HepG2 (cell line): ENCODE results near the gene P3H2. TPM values are rescaled to one million over a fixed set of nuclear protein-coding genes. Genes with fewer than 3 reads are reported as not detected.

Experiments
- ATAC-seq: fragments of 200-7000 bp; cut with Tn5 transposase; 3 replicates; pipeline ENCODE4 v1.9.1; 2020; ENCODE audit warnings: mild to moderate bottlenecking, moderate library complexity
- BruUV-seq: library from RNA; stranded (reverse); fragments of 400-500 nt; replicated peaks from 2 replicates; lab custom pipeline; 2021; lab: Mats Ljungman, UMichigan
- CTCF ChIA-PET: fragments of 300-600 bp; formaldehyde crosslinking; extraction: SDS; loops from one replicate; lab custom pipeline; 2021; ENCODE audit warnings: low total read pairs, inconsistent platforms, low intra/inter-chr PET ratio; lab: Yijun Ruan, JAX
- POLR2A ChIA-PET: fragments of 350-600 bp; sonication (Branson Sonifier 250); formaldehyde crosslinking; loops from one replicate; lab custom pipeline; 2020; ENCODE audit warnings: antibody characterized with exemption, inconsistent platforms; lab: Yijun Ruan, JAX
- DNase-seq: peaks from one replicate; pipeline ENCODE4 v3.0.0-alpha.2; 2015; ENCODE audit warnings: low spot score
- FAIRE-seq: peaks from 3 replicates; lab custom pipeline; 2011; peaks lifted over from hg19 to GRCh38; lab: Jason Lieb, UNC
- H2AFZ ChIP-seq: one replicate; pipeline ENCODE4 v1.6.1; 2011; ENCODE audit warnings: low read length, inconsistent platforms
- H3K27ac ChIP-seq: fragments of 300-600 bp; 3 replicates; pipeline ENCODE4 v1.8.0; 2011; ENCODE audit warnings: mixed run types, mild to moderate bottlenecking, mixed read lengths, low read length, inconsistent platforms; ENCODE audit not compliant: insufficient read depth; ENCODE audit errors: extremely low read length
- H3K27me3 ChIP-seq, 2 experiments: fragments of 200-600 bp in 1 of 2; 2 replicates in 1 of 2; 3 replicates in 1 of 2; pipeline versions ENCODE4 v1.6.0 to v1.8.0; 2011; ENCODE audit warnings: low read length in 2 of 2, mild to moderate bottlenecking in 2 of 2, moderate library complexity in 2 of 2, inconsistent platforms in 1 of 2; ENCODE audit not compliant: insufficient read depth in 2 of 2, control insufficient read depth in 1 of 2
- H3K36me3 ChIP-seq, 2 experiments: fragments of 200-600 bp in 1 of 2; replicated peaks in 1 of 2; 2 replicates in 1 of 2; 3 replicates in 1 of 2; pipeline versions ENCODE4 v1.5.1 to v1.8.0; 2011; ENCODE audit warnings: low read length in 2 of 2, inconsistent platforms in 1 of 2; ENCODE audit not compliant: insufficient read depth in 2 of 2, control insufficient read depth in 1 of 2
- H3K4me1 ChIP-seq: 2 replicates; pipeline ENCODE4 v1.5.1; 2012; ENCODE audit warnings: low read length, inconsistent platforms; ENCODE audit not compliant: insufficient read depth
- H3K4me2 ChIP-seq: 2 replicates; pipeline ENCODE4 v1.6.0; 2011; ENCODE audit warnings: low read depth, low read length, inconsistent platforms
- H3K4me3 ChIP-seq, 3 experiments: fragments of 200-600 bp in 1 of 3; sonication (generic), shearing (Covaris generic) in 1 of 3; replicated peaks in 1 of 3; 2 replicates each; pipeline ENCODE4 v1.5.1; 2011 to 2016; ENCODE audit warnings: low read length in 3 of 3, inconsistent platforms in 2 of 3, low read depth in 2 of 3, mild to moderate bottlenecking in 2 of 3, control low read depth in 1 of 3, mixed read lengths in 1 of 3; ENCODE audit not compliant: insufficient read depth in 1 of 3
- H3K79me2 ChIP-seq: one replicate; pipeline ENCODE4 v1.6.1; 2011; ENCODE audit warnings: low read length, inconsistent platforms; ENCODE audit not compliant: insufficient read depth
- H3K9ac ChIP-seq: 2 replicates; pipeline ENCODE4 v1.6.0; 2011; ENCODE audit warnings: mild to moderate bottlenecking, low read depth, low read length, inconsistent platforms; ENCODE audit not compliant: insufficient read depth
- H3K9me3 ChIP-seq: 2 replicates; pipeline ENCODE4 v1.5.1; 2012; ENCODE audit warnings: mild to moderate bottlenecking, low read length
- H4K20me1 ChIP-seq: 2 replicates; pipeline ENCODE4 v1.6.0; 2011; ENCODE audit warnings: inconsistent platforms, mild to moderate bottlenecking, low read length, moderate library complexity; ENCODE audit not compliant: insufficient read depth
- ATAD3A ChIP-seq: sonication (generic); formaldehyde crosslinking; IDR thresholded peaks from 2 replicates; pipeline ENCODE4 v1.4.0; 2020; ENCODE audit warnings: missing genetic modification reagents
- BHLHE40 ChIP-seq: IDR thresholded peaks from 2 replicates; pipeline ENCODE4 v1.6.1; 2011; ENCODE audit warnings: low read length, improper control_type of control experiment
- PAF1 ChIP-seq: IDR thresholded peaks from 2 replicates; pipeline ENCODE4 v1.6.1; 2016; ENCODE audit warnings: missing genetic modification reagents, missing compliant biosample characterization
- SNRNP70 ChIP-seq: fragments of 200-400 bp; formaldehyde crosslinking; IDR thresholded peaks from 2 replicates; pipeline ENCODE4 v1.6.1; 2017; ENCODE audit warnings: mild to moderate bottlenecking, low read depth, low read length, moderate library complexity
- ZNF33A ChIP-seq: sonication (generic); formaldehyde crosslinking; IDR thresholded peaks from 2 replicates; pipeline ENCODE4 v1.5.1; 2020; ENCODE audit warnings: missing genetic modification reagents, mild to moderate bottlenecking, moderate library complexity, borderline replicate concordance
- ZNF7 ChIP-seq: IDR thresholded peaks from 2 replicates; pipeline ENCODE4 v1.6.1; 2016; ENCODE audit warnings: missing biosample characterization, missing genetic modification reagents
- ZNF83 ChIP-seq: sonication (generic); formaldehyde crosslinking; IDR thresholded peaks from 2 replicates; pipeline ENCODE4 v1.4.0; 2020; ENCODE audit warnings: missing genetic modification reagents, mild to moderate bottlenecking, borderline replicate concordance
- ZNF891 ChIP-seq: sonication (generic); formaldehyde crosslinking; IDR thresholded peaks from 2 replicates; pipeline ENCODE4 v1.5.0; 2020; ENCODE audit warnings: mild to moderate bottlenecking, missing genetic modification reagents
- WGBS: methylation state at CpG from one replicate; pipeline ENCODE4 v1.1.6; 2017; ENCODE audit warnings: low lambda C conversion rate; 5-methylcytosine and 5-hydroxymethylcytosine counted together
- in situ Hi-C: cut with HindIII; loops from 2 replicates; pipeline ENCODE4 v1.10.0; 2017; ENCODE audit warnings: low pct_unique_long_range_greater_than_20kb; ENCODE audit not compliant: extremely low pct_ligation_motif_present
- intact Hi-C: fragments of 100-400 bp; cut with micrococcal nuclease; formaldehyde crosslinking; loops from one replicate; pipeline ENCODE4 v1.10.0; 2022; ENCODE audit not compliant: unreplicated experiment
- polyA plus RNA-seq, 8 experiments: library from polyadenylated mRNA; depleted of rRNA in 3 of 8; stranded (reverse) in 7 of 8; unstranded in 1 of 8; fragments of >200 nt; fragmentation: Illumina TruSeq in 4 of 8; extraction: Trizol in 4 of 8; gene quantifications; 2 replicates each; pipeline versions ENCODE4 v1.2.1 to v1.2.3, GENCODE V29; 2011 to 2016; ENCODE audit warnings: low read depth in 4 of 8, missing spikeins in 1 of 8, mixed read lengths in 1 of 8; ENCODE audit not compliant: insufficient read depth in 1 of 8
- total RNA-seq, 5 experiments: library from RNA; depleted of rRNA; stranded (reverse); fragments of >200 nt; fragmentation: Illumina TruSeq; extraction: Trizol; gene quantifications; 2 replicates each; pipeline ENCODE4 v1.2.3, GENCODE V29; 2016; ENCODE audit warnings: low read depth in 1 of 5
- TF ChIP-seq, protein P1 (sequence below): fragments of 450-650 bp; IDR thresholded peaks from 2 replicates; pipeline ENCODE4 v1.6.1; 2016
- TF ChIP-seq, protein P2 (sequence below): sonication (generic); formaldehyde crosslinking; IDR thresholded peaks from 2 replicates; pipeline ENCODE4 v1.4.0; 2020; ENCODE audit warnings: low read depth, missing genetic modification reagents

The P3H2 gene
- total and polyA plus RNA-seq, 2 of the 13 experiments (the other 11 are each of a cell fraction or from before 2014, with no cell fraction given) = not detected

DNA sequence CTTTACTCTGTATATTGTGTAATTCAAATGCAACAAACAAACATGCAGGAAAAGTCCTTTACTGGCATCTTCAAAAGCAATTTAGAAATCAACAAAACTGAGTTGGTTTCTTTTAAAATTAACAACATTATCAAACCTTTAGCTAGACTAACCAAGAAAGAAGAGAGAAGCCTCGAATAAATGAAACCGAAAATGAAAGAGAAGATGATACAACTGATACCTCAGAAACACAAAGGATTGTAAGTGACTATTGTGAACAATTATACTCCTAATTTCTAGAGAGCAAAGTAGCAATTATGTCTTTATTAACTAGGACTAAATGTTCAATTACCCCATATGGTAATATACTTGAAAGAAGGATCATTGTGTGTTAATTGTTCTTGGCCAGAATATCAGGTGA is 49.2 kb upstream of the P3H2 start (continued):
- TF ChIP-seq ZNF83 (CRISPR knock-in tag) (no peak), PAF1 (CRISPR knock-in tag) (no peak), SNRNP70 (no peak), ZNF7 (CRISPR knock-in tag) (no peak)
- TF ChIP-seq, protein P1, sequence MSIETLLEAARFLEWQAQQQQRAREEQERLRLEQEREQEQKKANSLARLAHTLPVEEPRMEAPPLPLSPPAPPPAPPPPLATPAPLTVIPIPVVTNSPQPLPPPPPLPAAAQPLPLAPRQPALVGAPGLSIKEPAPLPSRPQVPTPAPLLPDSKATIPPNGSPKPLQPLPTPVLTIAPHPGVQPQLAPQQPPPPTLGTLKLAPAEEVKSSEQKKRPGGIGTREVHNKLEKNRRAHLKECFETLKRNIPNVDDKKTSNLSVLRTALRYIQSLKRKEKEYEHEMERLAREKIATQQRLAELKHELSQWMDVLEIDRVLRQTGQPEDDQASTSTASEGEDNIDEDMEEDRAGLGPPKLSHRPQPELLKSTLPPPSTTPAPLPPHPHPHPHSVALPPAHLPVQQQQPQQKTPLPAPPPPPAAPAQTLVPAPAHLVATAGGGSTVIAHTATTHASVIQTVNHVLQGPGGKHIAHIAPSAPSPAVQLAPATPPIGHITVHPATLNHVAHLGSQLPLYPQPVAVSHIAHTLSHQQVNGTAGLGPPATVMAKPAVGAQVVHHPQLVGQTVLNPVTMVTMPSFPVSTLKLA = no peak

DNA sequence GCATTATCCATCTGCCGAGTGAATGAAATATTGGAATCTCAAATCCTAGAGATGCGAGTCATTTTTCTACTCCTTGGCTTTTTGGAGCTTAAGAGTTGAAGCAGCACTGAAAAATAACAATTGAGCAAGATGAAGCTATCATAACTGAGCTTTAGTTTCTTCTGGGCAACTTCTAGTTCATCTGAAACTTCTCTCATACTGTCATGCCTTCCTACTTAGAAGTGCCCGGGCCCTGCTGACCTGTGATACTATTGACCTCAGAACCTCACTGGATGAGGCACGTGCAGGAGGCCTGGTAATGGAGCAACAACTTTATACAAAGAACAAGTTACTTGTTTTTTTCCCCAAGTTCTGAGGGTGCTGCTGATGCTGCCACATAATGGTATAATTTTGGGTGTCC is 48.5 kb upstream of the P3H2 start:
- H3K27me3 ChIP-seq = no peaks in the 10 kb centered on the region
- H3K9me3 ChIP-seq = no peaks in the 10 kb centered on the region
- H3K9ac ChIP-seq = no peak overlapping the region
- ChIA-PET POLR2A (no interaction called here), CTCF (no interaction called here)
- H3K4me2 ChIP-seq = no peak overlapping the region
- no peaks in the 10 kb centered on the region for H3K4me1 ChIP-seq
- no peak for ATAC-seq
- no peak overlapping the region for H2AFZ ChIP-seq
- H3K79me2 ChIP-seq = no peaks in the 10 kb centered on the region
- intact Hi-C loops (no loop called here), in situ Hi-C loops (no loop called here)
- WGBS = 42% methylated on average over 4 of the region's 4 CpGs
- no peak overlapping the region for H3K27ac ChIP-seq
- TF ChIP-seq BHLHE40 (0 out of 2 replicates have a peak, but pooled peaks have one; percentile 37), ZNF33A (no peak), ATAD3A (no peak), ZNF891 (CRISPR knock-in tag) (no peak)
- TF ChIP-seq, protein P2, sequence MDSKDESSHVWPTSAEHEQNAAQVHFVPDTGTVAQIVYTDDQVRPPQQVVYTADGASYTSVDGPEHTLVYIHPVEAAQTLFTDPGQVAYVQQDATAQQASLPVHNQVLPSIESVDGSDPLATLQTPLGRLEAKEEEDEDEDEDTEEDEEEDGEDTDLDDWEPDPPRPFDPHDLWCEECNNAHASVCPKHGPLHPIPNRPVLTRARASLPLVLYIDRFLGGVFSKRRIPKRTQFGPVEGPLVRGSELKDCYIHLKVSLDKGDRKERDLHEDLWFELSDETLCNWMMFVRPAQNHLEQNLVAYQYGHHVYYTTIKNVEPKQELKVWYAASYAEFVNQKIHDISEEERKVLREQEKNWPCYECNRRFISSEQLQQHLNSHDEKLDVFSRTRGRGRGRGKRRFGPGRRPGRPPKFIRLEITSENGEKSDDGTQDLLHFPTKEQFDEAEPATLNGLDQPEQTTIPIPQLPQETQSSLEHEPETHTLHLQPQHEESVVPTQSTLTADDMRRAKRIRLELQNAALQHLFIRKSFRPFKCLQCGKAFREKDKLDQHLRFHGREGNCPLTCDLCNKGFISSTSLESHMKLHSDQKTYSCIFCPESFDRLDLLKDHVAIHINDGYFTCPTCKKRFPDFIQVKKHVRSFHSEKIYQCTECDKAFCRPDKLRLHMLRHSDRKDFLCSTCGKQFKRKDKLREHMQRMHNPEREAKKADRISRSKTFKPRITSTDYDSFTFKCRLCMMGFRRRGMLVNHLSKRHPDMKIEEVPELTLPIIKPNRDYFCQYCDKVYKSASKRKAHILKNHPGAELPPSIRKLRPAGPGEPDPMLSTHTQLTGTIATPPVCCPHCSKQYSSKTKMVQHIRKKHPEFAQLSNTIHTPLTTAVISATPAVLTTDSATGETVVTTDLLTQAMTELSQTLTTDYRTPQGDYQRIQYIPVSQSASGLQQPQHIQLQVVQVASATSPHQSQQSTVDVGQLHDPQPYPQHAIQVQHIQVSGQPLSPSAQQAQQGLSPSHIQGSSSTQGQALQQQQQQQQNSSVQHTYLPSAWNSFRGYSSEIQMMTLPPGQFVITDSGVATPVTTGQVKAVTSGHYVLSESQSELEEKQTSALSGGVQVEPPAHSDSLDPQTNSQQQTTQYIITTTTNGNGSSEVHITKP (CRISPR knock-in tag) = no peak
- no peak for DNase-seq
- H3K4me3 ChIP-seq = no peak overlapping the region
- no peaks in the 10 kb centered on the region for H4K20me1 ChIP-seq
- no peak for FAIRE-seq
- no TSS peak for BruUV-seq
- H3K36me3 ChIP-seq = no peaks in the 10 kb centered on the region
